ENCODE results near the gene MLPH. TPM values are rescaled to one million over a fixed set of nuclear protein-coding genes. Genes with fewer than 3 reads are reported as not detected.

Gene MLPH
- total and polyA plus RNA-seq, 2 of the 13 experiments (the other 11 are each of a cell fraction or from before 2014, with no cell fraction given): 0.12 TPM; not detected in 1

DNA sequence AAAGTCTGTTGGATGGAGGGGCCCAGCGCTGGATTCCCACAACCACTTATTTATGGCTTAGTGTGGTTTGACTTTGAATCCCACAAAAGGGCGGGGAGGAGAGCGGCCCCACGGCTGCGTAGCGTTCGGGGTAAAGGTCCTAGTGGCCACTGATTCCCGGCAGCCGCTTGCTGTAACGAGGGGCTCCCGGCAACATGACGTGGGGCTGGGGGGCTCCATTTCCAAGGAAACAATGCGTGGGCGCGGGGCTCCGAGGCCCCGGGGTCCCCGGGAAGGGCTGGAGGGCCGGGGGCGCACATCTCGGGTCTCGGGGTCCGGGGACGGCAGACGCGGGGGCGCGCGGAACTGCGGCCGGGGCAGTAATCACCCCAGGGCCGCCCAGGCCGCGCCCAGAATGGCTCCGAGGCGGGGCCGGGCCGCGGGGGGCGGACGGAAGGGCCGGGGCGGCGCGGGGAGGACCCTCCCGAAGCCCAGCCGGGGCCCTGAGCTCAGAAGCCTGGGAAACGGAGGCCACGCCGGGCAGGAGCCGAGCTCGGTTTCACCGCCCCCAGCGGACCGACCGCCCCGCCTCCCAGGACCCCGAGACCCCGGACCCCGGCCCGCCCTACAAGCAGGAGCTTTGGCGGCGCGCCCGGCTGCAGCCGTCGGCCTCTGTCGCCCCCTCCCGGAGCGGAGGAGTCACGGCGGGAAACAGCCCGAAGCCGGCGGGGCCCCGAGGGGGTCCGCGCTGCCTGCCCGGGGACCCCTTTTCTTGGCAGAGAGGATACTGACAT is 11.9 kb upstream of the MLPH start (continued):
- TF ChIP-seq ZNF441 (CRISPR knock-in tag; IDR thresholded peaks at IDR 0.05; ENCODE audit: borderline replicate concordance) (0 out of 2 replicates have a peak, but pooled peaks have one; percentile 47), ZNF317 (CRISPR knock-in tag; IDR thresholded peaks at IDR 0.05) (no peak), ZFP82 (CRISPR knock-in tag; IDR thresholded peaks at IDR 0.05; ENCODE audit: borderline replicate concordance) (peak; percentile 47; the same call in 1 of the 2 replicates), CBX1 (IDR thresholded peaks at IDR 0.05; ENCODE audit: low read depth) (peak; percentile 75), REXO4 (CRISPR knock-in tag; IDR thresholded peaks at IDR 0.05; ENCODE audit: borderline replicate concordance) (no peak), GMEB1 (CRISPR knock-in tag; IDR thresholded peaks at IDR 0.05; ENCODE audit: borderline replicate concordance) (no peak; the same call in 1 of the 2 replicates), ZNF703 (CRISPR knock-in tag; IDR thresholded peaks at IDR 0.05; ENCODE audit: borderline replicate concordance) (peak; percentile 80; the same call in 1 of the 2 replicates), HES4 (CRISPR knock-in tag; IDR thresholded peaks at IDR 0.05; ENCODE audit: borderline replicate concordance) (0 out of 2 replicates have a peak, but pooled peaks have one; percentile 41), NFKB2 (CRISPR knock-in tag; IDR thresholded peaks at IDR 0.05; ENCODE audit: borderline replicate concordance) (peak; percentile 86; the same call in 1 of the 2 replicates), ZNF776 (CRISPR knock-in tag; IDR thresholded peaks at IDR 0.05) (peak; percentile 63; the same call in 1 of the 2 replicates), ZNF704 (CRISPR knock-in tag; IDR thresholded peaks at IDR 0.05; ENCODE audit: borderline replicate concordance) (peak; percentile 83; the same call in 1 of the 2 replicates), RXRB (CRISPR knock-in tag; IDR thresholded peaks at IDR 0.05; ENCODE audit: borderline replicate concordance) (peak; percentile 14; the same call in 1 of the 2 replicates), U2AF2 (IDR thresholded peaks at IDR 0.05; ENCODE audit: low read depth, low read length) (no peak), ZNF451 (CRISPR knock-in tag; IDR thresholded peaks at IDR 0.05) (0 out of 2 replicates have a peak, but pooled peaks have one; percentile 28), PRMT3 (CRISPR knock-in tag; IDR thresholded peaks at IDR 0.05; ENCODE audit: borderline replicate concordance, low read depth) (0 out of 2 replicates have a peak, but pooled peaks have one; percentile 37), TAF1 (CRISPR knock-in tag; IDR thresholded peaks at IDR 0.05) (peak; percentile 59), KDM6A (CRISPR knock-in tag; IDR thresholded peaks at IDR 0.05; ENCODE audit: low read depth) (no peak), NCOA2 (CRISPR knock-in tag; IDR thresholded peaks at IDR 0.05) (no peak; the same call in 1 of the 2 replicates), SSRP1 (CRISPR knock-in tag; IDR thresholded peaks at IDR 0.05) (no peak), RFXAP (CRISPR knock-in tag; IDR thresholded peaks at IDR 0.05; ENCODE audit: borderline replicate concordance) (peak; percentile 52; the same call in 1 of the 2 replicates), FIP1L1 (IDR thresholded peaks at IDR 0.05; ENCODE audit: borderline replicate concordance, insufficient read depth, low read depth, low read length) (no peak), HINFP (CRISPR knock-in tag; IDR thresholded peaks at IDR 0.05; ENCODE audit: low read depth) (peak; percentile 95), CENPX (CRISPR knock-in tag; IDR thresholded peaks at IDR 0.05) (no peak), TCF12 (IDR thresholded peaks at IDR 0.05) (no peak), TCF12 (CRISPR knock-in tag; IDR thresholded peaks at IDR 0.05) (peak; percentile 81), AGO2 (optimal IDR thresholded peaks at IDR 0.05; ENCODE audit: low read depth, low read length) (peak; percentile 86)
